ENCODE measurements around the gene MDN1.
"Not testable (repeated sequence)": the region's sequence is repeated elsewhere in the genome, so short reads cannot be mapped to it uniquely, and the experiment has no call there.

Gene MDN1

GRCh38 chr6:89819336-89820130, at the start of gene MDN1:
TSS of gene MDN1 (minus strand) at chr6:89819794. CDS start at chr6:89819607, 187 bp downstream.
- DNase-seq: peak; percentile 20 to 91 (median 81)

GRCh38 chr6:89866024-89866678, 46.6 kb upstream of the MDN1 start:
- no peak for DNase-seq

- no peak for DNase-seq
Observed at GRCh38 chr6:89862698-89863097, 43.1 kb upstream of the MDN1 start.

GRCh38 chr6:89862273-89862672, 42.7 kb upstream of the MDN1 start:
- DNase-seq: no peak

GRCh38 chr6:89859744-89860143, 40.1 kb upstream of the MDN1 start:
- no peak for DNase-seq

- DNase-seq: no peak
Observed at GRCh38 chr6:89858041-89858440, 38.4 kb upstream of the MDN1 start.

- DNase-seq: no peak
Observed at GRCh38 chr6:89853068-89853467, 33.5 kb upstream of the MDN1 start.

GRCh38 chr6:89847513-89847912, 27.9 kb upstream of the MDN1 start:
- not testable (repeated sequence) for DNase-seq

GRCh38 chr6:89843070-89843469, 23.5 kb upstream of the MDN1 start:
- DNase-seq: no peak

- DNase-seq: no peak
Observed at GRCh38 chr6:89842228-89842627, 22.6 kb upstream of the MDN1 start.

- no peak for DNase-seq
Observed at GRCh38 chr6:89840538-89840937, 20.9 kb upstream of the MDN1 start.

- DNase-seq: no peak
Observed at GRCh38 chr6:89836639-89837222, 17.1 kb upstream of the MDN1 start.

GRCh38 chr6:89834884-89835792, 15.5 kb upstream of the MDN1 start:
- DNase-seq: no peak

- no peak for DNase-seq
Observed at GRCh38 chr6:89830170-89830809, 10.7 kb upstream of the MDN1 start.

GRCh38 chr6:89829472-89830169, 10.0 kb upstream of the MDN1 start, which contains the start of gene CASP8AP2:
TSS of gene CASP8AP2 (plus strand) at chr6:89829880.
- peak; percentile 29 to 95 (median 84) for DNase-seq

GRCh38 chr6:89828988-89829471, 9.4 kb upstream of the MDN1 start:
- peak in 6 of 51 donors; percentile 3 to 47 (median 15) for DNase-seq

GRCh38 chr6:89828475-89828987, 8.9 kb upstream of the MDN1 start:
- not testable (repeated sequence) for DNase-seq

GRCh38 chr6:89826029-89826528, 6.5 kb upstream of the MDN1 start:
- no peak for DNase-seq

GRCh38 chr6:89818977-89819335, 638 bp downstream of the MDN1 start:
- peak in 11 of 51 donors; percentile 8 to 55 (median 44) for DNase-seq

GRCh38 chr6:89817481-89817880, 2.1 kb downstream of the MDN1 start:
- no peak for DNase-seq

Data from hypothalamus (tissue), 51 donors.